Stimulated activated CD8-positive, alpha-beta memory T cell treated with anti-CD3 and anti-CD28 coated beads, Interleukin-15, amount 100 ng/mL, for 24 hours (primary cell): ENCODE results near the gene STAG3.
"Not testable (repeated sequence)": the region's sequence is repeated elsewhere in the genome, so short reads cannot be mapped to it uniquely, and the experiment has no call there.

Source experiments
- DNase-seq: peaks from one replicate; pipeline ENCODE4 v3.0.0-alpha.2; 2020; ENCODE audit warnings: low read depth

STAG3 gene

GRCh38 chr7:100177045-100178001 is at the start of gene STAG3, which contains the start of gene GPC2:
Gene STAG3 (plus strand): TSS chr7:100177918. CDS start chr7:100180557, 2,639 bp downstream.
Gene GPC2 (minus strand): TSS chr7:100177381. CDS start chr7:100177199, 182 bp downstream.
- DNase-seq: peak; percentile 85

GRCh38 chr7:100128637-100128963 is 49.1 kb upstream of the STAG3 start:
- DNase-seq: no peak

GRCh38 chr7:100130220-100130607 is 47.5 kb upstream of the STAG3 start:
- not testable (repeated sequence) for DNase-seq

- DNase-seq: peak; percentile 62
Measured at GRCh38 chr7:100130608-100131453, 46.9 kb upstream of the STAG3 start.

- DNase-seq: no peak
Measured at GRCh38 chr7:100132126-100132525, 45.6 kb upstream of the STAG3 start.

- DNase-seq: no peak
Measured at GRCh38 chr7:100132697-100133151, 45.0 kb upstream of the STAG3 start.

- no peak for DNase-seq
Measured at GRCh38 chr7:100137851-100138760, 39.6 kb upstream of the STAG3 start.

- DNase-seq: no peak
Measured at GRCh38 chr7:100141555-100141949, 36.2 kb upstream of the STAG3 start.

- DNase-seq: no peak
Measured at GRCh38 chr7:100142461-100142860, 35.3 kb upstream of the STAG3 start.

- not testable (repeated sequence) for DNase-seq
Measured at GRCh38 chr7:100146350-100146749, 31.4 kb upstream of the STAG3 start.

GRCh38 chr7:100147278-100147677 is 30.4 kb upstream of the STAG3 start:
- DNase-seq: no peak

GRCh38 chr7:100148225-100148558 is 29.5 kb upstream of the STAG3 start:
- no peak for DNase-seq

GRCh38 chr7:100148559-100149328 is 29.0 kb upstream of the STAG3 start, which contains the start of gene LAMTOR4:
Gene LAMTOR4 (plus strand): TSS chr7:100148918. CDS start chr7:100148973, 55 bp downstream.
- peak; percentile 79 for DNase-seq

- no peak for DNase-seq
Measured at GRCh38 chr7:100152404-100152803, 25.3 kb upstream of the STAG3 start.

- DNase-seq: no peak
Measured at GRCh38 chr7:100152937-100153666, 24.6 kb upstream of the STAG3 start.

GRCh38 chr7:100153708-100154535 is 23.8 kb upstream of the STAG3 start:
- DNase-seq: no peak

GRCh38 chr7:100154651-100155491 is 22.8 kb upstream of the STAG3 start:
- no peak for DNase-seq
